ENCODE results near the gene SDF2. TPM values are rescaled to one million over a fixed set of nuclear protein-coding genes. Genes with fewer than 3 reads are reported as not detected.

The SDF2 gene
- total and polyA plus RNA-seq, 2 experiments from 2014 or later = 32.5 to 54.6 TPM

DNA sequence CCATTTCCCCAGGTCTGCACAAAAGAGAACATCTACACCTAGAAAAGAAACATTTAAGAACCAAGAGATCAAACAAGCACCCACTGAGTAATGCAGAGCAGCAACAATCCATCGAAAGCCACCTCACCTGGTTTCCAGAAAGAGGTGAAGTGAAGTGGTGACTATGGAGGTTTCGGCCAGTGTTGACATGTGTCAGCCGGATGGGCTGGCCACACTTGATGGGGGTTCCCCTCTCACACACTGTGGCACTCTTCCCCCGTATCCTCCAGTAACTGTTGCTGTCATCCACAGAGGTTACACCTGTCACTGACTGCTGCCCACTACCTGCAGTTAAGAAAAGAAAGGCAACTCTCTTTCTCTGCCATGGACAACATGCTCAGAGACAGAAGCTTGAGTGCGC is 6.5 kb downstream of the SDF2 start (continued):
- TF ChIP-seq, protein P1, sequence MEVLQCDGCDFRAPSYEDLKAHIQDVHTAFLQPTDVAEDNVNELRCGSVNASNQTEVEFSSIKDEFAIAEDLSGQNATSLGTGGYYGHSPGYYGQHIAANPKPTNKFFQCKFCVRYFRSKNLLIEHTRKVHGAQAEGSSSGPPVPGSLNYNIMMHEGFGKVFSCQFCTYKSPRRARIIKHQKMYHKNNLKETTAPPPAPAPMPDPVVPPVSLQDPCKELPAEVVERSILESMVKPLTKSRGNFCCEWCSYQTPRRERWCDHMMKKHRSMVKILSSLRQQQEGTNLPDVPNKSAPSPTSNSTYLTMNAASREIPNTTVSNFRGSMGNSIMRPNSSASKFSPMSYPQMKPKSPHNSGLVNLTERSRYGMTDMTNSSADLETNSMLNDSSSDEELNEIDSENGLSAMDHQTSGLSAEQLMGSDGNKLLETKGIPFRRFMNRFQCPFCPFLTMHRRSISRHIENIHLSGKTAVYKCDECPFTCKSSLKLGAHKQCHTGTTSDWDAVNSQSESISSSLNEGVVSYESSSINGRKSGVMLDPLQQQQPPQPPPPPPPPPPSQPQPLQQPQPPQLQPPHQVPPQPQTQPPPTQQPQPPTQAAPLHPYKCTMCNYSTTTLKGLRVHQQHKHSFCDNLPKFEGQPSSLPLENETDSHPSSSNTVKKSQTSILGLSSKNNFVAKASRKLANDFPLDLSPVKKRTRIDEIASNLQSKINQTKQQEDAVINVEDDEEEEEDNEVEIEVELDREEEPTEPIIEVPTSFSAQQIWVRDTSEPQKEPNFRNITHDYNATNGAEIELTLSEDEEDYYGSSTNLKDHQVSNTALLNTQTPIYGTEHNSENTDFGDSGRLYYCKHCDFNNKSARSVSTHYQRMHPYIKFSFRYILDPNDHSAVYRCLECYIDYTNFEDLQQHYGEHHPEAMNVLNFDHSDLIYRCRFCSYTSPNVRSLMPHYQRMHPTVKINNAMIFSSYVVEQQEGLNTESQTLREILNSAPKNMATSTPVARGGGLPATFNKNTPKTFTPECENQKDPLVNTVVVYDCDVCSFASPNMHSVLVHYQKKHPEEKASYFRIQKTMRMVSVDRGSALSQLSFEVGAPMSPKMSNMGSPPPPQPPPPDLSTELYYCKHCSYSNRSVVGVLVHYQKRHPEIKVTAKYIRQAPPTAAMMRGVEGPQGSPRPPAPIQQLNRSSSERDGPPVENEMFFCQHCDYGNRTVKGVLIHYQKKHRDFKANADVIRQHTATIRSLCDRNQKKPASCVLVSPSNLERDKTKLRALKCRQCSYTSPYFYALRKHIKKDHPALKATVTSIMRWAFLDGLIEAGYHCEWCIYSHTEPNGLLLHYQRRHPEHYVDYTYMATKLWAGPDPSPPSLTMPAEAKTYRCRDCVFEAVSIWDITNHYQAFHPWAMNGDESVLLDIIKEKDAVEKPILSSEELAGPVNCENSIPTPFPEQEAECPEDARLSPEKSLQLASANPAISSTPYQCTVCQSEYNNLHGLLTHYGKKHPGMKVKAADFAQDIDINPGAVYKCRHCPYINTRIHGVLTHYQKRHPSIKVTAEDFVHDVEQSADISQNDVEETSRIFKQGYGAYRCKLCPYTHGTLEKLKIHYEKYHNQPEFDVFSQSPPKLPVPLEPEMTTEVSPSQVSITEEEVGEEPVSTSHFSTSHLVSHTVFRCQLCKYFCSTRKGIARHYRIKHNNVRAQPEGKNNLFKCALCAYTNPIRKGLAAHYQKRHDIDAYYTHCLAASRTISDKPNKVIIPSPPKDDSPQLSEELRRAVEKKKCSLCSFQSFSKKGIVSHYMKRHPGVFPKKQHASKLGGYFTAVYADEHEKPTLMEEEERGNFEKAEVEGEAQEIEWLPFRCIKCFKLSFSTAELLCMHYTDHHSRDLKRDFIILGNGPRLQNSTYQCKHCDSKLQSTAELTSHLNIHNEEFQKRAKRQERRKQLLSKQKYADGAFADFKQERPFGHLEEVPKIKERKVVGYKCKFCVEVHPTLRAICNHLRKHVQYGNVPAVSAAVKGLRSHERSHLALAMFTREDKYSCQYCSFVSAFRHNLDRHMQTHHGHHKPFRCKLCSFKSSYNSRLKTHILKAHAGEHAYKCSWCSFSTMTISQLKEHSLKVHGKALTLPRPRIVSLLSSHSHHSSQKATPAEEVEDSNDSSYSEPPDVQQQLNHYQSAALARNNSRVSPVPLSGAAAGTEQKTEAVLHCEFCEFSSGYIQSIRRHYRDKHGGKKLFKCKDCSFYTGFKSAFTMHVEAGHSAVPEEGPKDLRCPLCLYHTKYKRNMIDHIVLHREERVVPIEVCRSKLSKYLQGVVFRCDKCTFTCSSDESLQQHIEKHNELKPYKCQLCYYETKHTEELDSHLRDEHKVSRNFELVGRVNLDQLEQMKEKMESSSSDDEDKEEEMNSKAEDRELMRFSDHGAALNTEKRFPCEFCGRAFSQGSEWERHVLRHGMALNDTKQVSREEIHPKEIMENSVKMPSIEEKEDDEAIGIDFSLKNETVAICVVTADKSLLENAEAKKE (CRISPR knock-in tag; IDR thresholded peaks at IDR 0.05) = no peak
- TF ChIP-seq, protein P2, sequence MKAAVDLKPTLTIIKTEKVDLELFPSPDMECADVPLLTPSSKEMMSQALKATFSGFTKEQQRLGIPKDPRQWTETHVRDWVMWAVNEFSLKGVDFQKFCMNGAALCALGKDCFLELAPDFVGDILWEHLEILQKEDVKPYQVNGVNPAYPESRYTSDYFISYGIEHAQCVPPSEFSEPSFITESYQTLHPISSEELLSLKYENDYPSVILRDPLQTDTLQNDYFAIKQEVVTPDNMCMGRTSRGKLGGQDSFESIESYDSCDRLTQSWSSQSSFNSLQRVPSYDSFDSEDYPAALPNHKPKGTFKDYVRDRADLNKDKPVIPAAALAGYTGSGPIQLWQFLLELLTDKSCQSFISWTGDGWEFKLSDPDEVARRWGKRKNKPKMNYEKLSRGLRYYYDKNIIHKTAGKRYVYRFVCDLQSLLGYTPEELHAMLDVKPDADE (IDR thresholded peaks at IDR 0.05) = no peak

DNA sequence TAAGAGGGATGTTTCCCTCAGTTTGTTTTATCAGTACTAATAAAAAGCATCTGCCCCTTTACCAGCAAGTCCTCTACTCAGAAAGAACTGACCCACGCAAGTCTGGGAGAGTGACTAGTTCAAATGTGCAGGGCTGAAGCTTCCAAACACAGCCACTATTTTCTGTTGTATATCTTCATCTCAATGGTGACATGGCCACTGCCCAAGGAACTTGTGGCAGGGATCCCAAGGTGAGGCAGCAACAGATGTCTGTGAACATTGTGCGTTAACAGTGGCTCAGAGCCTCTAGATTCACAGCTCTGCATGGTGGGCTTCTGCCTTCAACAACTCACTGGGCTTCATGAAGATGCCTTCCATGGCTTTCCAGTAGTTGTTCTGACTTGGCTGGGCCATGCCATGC is 13.0 kb downstream of the SDF2 start:
- TF ChIP-seq ZNF331 (CRISPR knock-in tag; IDR thresholded peaks at IDR 0.05; ENCODE audit: low read depth) = no peak
- TF ChIP-seq EZH2phosphoT487 (IDR thresholded peaks at IDR 0.05; ENCODE audit: unreplicated experiment) = no peak
- TF ChIP-seq, protein P2 (IDR thresholded peaks at IDR 0.05) = no peak
- TF ChIP-seq NANOG (IDR thresholded peaks at IDR 0.05; ENCODE audit: borderline replicate concordance) = no peak
- no peak for TF ChIP-seq STAT1 (IDR thresholded peaks at IDR 0.05; ENCODE audit: unreplicated experiment)
- TF ChIP-seq, protein P1 (CRISPR knock-in tag; IDR thresholded peaks at IDR 0.05) = no peak
- DNase-seq (ENCODE audit: low spot score) (no peak), ATAC-seq (no peak)
- Histone ChIP-seq H2AFZ (no peak overlapping the region), H4K20me1 (replicated peaks; ENCODE audit: insufficient read depth) (peaks cover 12% of the 10 kb centered on the region), H3K27ac (ENCODE audit: low read depth) (no peak overlapping the region), H3K4me1 (ENCODE audit: insufficient read depth) (peaks cover 11% of the 10 kb centered on the region; the same call in 1 of the 2 replicates), H3K9me2 (ENCODE audit: insufficient read depth) (no peaks in the 10 kb centered on the region), H3K4me2 (no peak overlapping the region), H3K36me3 (ENCODE audit: insufficient read depth) (peaks cover 13% of the 10 kb centered on the region; the same call in 1 of the 2 replicates), H3K27me3 (ENCODE audit: insufficient read depth) (no peaks in the 10 kb centered on the region), H3F3A (replicated peaks; ENCODE audit: low read depth) (peaks cover 16% of the 10 kb centered on the region; the same call in 1 of the 2 replicates), H3K79me2 (replicated peaks; ENCODE audit: insufficient read depth) (peaks cover 24% of the 10 kb centered on the region), H3K4me3 (no peak overlapping the region)
- no peak overlapping the region for H3K4me3 Mint-ChIP-seq
- H3K4me1 Mint-ChIP-seq = peaks cover 14% of the 10 kb centered on the region
- peaks cover 38% of the 10 kb centered on the region for H3K36me3 Mint-ChIP-seq (ENCODE audit: low read depth)
- H3K27me3 Mint-ChIP-seq (ENCODE audit: insufficient read depth, low read depth, poor library complexity) = peaks cover 7% of the 10 kb centered on the region
- H3K27ac Mint-ChIP-seq = no peak overlapping the region
- no peaks in the 10 kb centered on the region for H3K9me3 Mint-ChIP-seq

Measured in GM23338 (cell line).